ENCODE results near the gene LRIT3.

DNA sequence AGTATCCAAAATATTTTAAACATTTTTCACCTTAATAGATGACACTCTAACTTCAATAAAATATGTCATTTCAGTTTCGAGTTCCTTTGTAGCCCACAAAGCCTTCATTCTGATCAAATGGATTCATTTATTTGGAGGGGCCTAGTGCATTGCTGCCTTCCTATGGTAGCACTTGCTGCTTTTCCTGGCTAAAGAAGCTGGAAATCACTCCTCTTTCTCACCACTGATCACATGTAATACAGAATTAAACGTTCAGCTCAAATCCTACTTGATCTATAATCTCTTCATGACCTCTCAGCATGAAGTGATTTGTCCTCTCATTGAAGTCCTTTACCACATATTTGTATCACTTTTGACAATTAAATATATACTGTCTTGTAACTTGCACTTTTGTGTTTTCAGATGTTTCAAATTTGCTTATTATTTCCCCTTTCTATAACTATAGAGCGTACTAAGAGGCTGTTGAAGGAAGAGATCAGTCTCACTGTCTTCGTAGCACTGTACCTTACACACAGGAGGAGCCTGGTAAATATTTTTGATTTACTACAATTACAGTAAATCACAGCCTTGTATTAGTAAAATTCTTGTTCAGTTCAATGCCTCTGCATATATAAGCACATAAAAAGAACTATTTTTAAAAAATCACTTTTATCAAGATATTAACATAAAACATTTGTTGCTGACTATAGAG is 46.7 kb upstream of the LRIT3 start:
- TF ChIP-seq, protein P1, sequence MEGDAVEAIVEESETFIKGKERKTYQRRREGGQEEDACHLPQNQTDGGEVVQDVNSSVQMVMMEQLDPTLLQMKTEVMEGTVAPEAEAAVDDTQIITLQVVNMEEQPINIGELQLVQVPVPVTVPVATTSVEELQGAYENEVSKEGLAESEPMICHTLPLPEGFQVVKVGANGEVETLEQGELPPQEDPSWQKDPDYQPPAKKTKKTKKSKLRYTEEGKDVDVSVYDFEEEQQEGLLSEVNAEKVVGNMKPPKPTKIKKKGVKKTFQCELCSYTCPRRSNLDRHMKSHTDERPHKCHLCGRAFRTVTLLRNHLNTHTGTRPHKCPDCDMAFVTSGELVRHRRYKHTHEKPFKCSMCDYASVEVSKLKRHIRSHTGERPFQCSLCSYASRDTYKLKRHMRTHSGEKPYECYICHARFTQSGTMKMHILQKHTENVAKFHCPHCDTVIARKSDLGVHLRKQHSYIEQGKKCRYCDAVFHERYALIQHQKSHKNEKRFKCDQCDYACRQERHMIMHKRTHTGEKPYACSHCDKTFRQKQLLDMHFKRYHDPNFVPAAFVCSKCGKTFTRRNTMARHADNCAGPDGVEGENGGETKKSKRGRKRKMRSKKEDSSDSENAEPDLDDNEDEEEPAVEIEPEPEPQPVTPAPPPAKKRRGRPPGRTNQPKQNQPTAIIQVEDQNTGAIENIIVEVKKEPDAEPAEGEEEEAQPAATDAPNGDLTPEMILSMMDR (conservative IDR thresholded peaks at IDR 0.05; ENCODE audit: low read depth, low read length) = no peak
- TF ChIP-seq EZH2phosphoT487 (IDR thresholded peaks at IDR 0.05; ENCODE audit: borderline replicate concordance, low read length) = no peak
